Non-pigmented ciliary epithelial cell (primary cell): ENCODE results near the gene ZCCHC3.

Source experiments
- DNase-seq: peaks from one replicate; pipeline ENCODE4 v3.0.0-alpha.2; 2010; ENCODE audit warnings: low read depth

Gene ZCCHC3

GRCh38 chr20:284172-284571 is 13.2 kb upstream of the ZCCHC3 start:
- no peak for DNase-seq

GRCh38 chr20:286508-286907 is 10.9 kb upstream of the ZCCHC3 start:
- no peak for DNase-seq

GRCh38 chr20:288956-289692 is 8.2 kb upstream of the ZCCHC3 start:
- no peak for DNase-seq

- DNase-seq, result no peak
Measured at GRCh38 chr20:289693-290083, 7.7 kb upstream of the ZCCHC3 start.

GRCh38 chr20:290084-290831 is 7.1 kb upstream of the ZCCHC3 start, which contains the start of gene C20orf96:
C20orf96 (minus strand) TSS chr20:290750; CDS start chr20:290610, 140 bp downstream.
- no peak for DNase-seq

- no peak for DNase-seq
Measured at GRCh38 chr20:294602-295001, 2.8 kb upstream of the ZCCHC3 start.

GRCh38 chr20:295804-296203 is 1.6 kb upstream of the ZCCHC3 start:
- DNase-seq, result no peak

GRCh38 chr20:297925-298775 is 780 bp downstream of the ZCCHC3 start:
- DNase-seq, result no peak

GRCh38 chr20:298776-299391 is 1.5 kb downstream of the ZCCHC3 start:
- DNase-seq, result no peak

GRCh38 chr20:300345-300990 is 3.1 kb downstream of the ZCCHC3 start:
- DNase-seq, result no peak

- no peak for DNase-seq
Measured at GRCh38 chr20:301886-302848, 4.8 kb downstream of the ZCCHC3 start.

- no peak for DNase-seq
Measured at GRCh38 chr20:305745-306144, 8.4 kb downstream of the ZCCHC3 start.

- no peak for DNase-seq
Measured at GRCh38 chr20:308427-309038, 11.2 kb downstream of the ZCCHC3 start.

- no peak for DNase-seq
Measured at GRCh38 chr20:309306-309840, 12.0 kb downstream of the ZCCHC3 start.

GRCh38 chr20:309841-310644 is 12.7 kb downstream of the ZCCHC3 start:
- peak; percentile 99 for DNase-seq

GRCh38 chr20:310645-311044 is 13.3 kb downstream of the ZCCHC3 start:
- DNase-seq, result no peak

GRCh38 chr20:311609-312008 is 14.2 kb downstream of the ZCCHC3 start:
- DNase-seq, result no peak

GRCh38 chr20:312067-312466 is 14.7 kb downstream of the ZCCHC3 start:
- DNase-seq, result no peak

GRCh38 chr20:312866-313265 is 15.5 kb downstream of the ZCCHC3 start:
- no peak for DNase-seq
